Thyroid gland (tissue), 4 donors: Measurements from ENCODE around the gene CIAPIN1. TPM values are rescaled to one million over a fixed set of nuclear protein-coding genes. Genes with fewer than 3 reads are reported as not detected.

Experiments
- DNase-seq, 2 donors: peaks; one replicate each; pipeline ENCODE4 v3.0.0-alpha.2; 2019
- H3K27ac ChIP-seq, 3 donors: fragments of 200-600 bp; sonication (generic); 1 replicate in 2 of 3; 2 replicates in 1 of 3; pipeline ENCODE4 v1.5.1; 2016 to 2019; ENCODE audit warnings: mild to moderate bottlenecking in 1 of 3, moderate library complexity in 1 of 3
- H3K27me3 ChIP-seq: fragments of 200-600 bp; sonication (generic); one replicate; pipeline ENCODE4 v1.5.1; 2019
- H3K36me3 ChIP-seq, 2 donors: fragments of 200-600 bp; sonication (generic); one replicate each; pipeline ENCODE4 v1.5.1; 2016 to 2019
- H3K4me1 ChIP-seq, 2 donors: fragments of 200-600 bp; sonication (generic); one replicate each; pipeline ENCODE4 v1.5.1; 2017 to 2019
- H3K4me3 ChIP-seq, 3 donors: fragments of 200-600 bp; sonication (generic); replicated peaks in 1 of 3; 1 replicate in 2 of 3; 2 replicates in 1 of 3; pipeline ENCODE4 v1.5.1; 2016; ENCODE audit warnings: mild to moderate bottlenecking in 1 of 3
- H3K9me3 ChIP-seq: fragments of 200-600 bp; sonication (generic); one replicate; pipeline ENCODE4 v1.5.1; 2017
- POLR2A ChIP-seq, 2 donors: fragments of 450-650 bp; IDR thresholded peaks; one replicate each; pipeline ENCODE4 v1.6.1; 2017; ENCODE audit warnings: antibody characterized with exemption in 2 of 2, mild to moderate bottlenecking in 2 of 2, moderate library complexity in 1 of 2
- WGBS, 2 donors: methylation state at CpG; one replicate each; pipeline ENCODE4 v1.1.5; 2017; 5-methylcytosine and 5-hydroxymethylcytosine counted together
- intact Hi-C: fragments of 100-400 bp; cut with DNase I; formaldehyde crosslinking; loops from one replicate; pipeline ENCODE4 v1.15.1; 2023
- total RNA-seq, 4 donors: library from RNA; depleted of rRNA; stranded (reverse); fragments of >200 nt; gene quantifications; one replicate each; pipeline ENCODE4 v1.2.3, GENCODE V29; 2016
- TF ChIP-seq, protein P1 (sequence below), 6 experiments: fragments of 200-600 bp in 3 of 6; fragments of 450-650 bp in 3 of 6; sonication (generic) in 3 of 6; IDR thresholded peaks; one replicate each; pipeline ENCODE4 v1.5.1; 2016 to 2019; ENCODE audit warnings: antibody characterized with exemption in 6 of 6, mild to moderate bottlenecking in 2 of 6, inconsistent platforms in 1 of 6, moderate library complexity in 1 of 6

CIAPIN1 gene
- total RNA-seq, 4 donors from 2014 or later: 29.2 to 41.2 (median 35.5) TPM

DNA sequence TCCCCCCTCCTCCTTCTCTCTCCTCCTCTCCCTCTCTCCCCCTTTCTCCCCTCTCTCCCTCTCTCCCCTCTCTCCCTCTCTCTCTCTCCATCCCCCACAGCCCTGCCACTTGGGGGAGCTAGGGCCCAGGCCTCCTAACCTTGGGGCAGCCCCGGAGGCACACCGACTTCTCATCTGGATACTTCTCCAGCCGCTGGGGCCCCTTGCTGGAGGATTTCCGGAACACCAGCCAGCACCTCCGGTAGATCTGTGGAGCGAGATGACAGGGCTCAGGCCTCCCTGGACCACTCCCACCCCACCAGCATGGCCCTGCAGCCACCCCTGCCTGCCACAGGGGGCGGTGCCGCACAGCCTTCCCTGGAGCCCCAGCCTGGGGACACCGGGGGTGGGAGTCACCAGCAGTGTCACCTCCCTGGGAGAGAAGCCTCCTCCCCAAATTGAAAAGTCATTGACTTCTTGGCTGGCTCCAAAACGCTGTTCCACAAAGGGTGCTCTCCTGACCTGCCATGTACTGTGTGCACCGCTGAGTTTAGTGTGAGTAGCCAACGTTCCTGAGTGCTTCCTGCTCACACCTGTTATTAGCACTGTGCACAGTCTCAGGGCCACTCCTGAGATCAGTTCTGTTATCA lies 28.6 kb upstream of the CIAPIN1 start:
- H3K4me1 ChIP-seq: peaks cover 0 to 34% of the 10 kb centered on the region in 2 donors
- TF ChIP-seq, protein P1, sequence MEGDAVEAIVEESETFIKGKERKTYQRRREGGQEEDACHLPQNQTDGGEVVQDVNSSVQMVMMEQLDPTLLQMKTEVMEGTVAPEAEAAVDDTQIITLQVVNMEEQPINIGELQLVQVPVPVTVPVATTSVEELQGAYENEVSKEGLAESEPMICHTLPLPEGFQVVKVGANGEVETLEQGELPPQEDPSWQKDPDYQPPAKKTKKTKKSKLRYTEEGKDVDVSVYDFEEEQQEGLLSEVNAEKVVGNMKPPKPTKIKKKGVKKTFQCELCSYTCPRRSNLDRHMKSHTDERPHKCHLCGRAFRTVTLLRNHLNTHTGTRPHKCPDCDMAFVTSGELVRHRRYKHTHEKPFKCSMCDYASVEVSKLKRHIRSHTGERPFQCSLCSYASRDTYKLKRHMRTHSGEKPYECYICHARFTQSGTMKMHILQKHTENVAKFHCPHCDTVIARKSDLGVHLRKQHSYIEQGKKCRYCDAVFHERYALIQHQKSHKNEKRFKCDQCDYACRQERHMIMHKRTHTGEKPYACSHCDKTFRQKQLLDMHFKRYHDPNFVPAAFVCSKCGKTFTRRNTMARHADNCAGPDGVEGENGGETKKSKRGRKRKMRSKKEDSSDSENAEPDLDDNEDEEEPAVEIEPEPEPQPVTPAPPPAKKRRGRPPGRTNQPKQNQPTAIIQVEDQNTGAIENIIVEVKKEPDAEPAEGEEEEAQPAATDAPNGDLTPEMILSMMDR (IDR thresholded peaks at IDR 0.05): peak in 3 of 6 experiments; percentile 21 to 51 (median 39)
- no peak for TF ChIP-seq POLR2A (IDR thresholded peaks at IDR 0.05)
- intact Hi-C loops: no loop called here
- H3K27me3 ChIP-seq: no peaks in the 10 kb centered on the region
- H3K27ac ChIP-seq: no peak overlapping the region
- no peak overlapping the region for H3K4me3 ChIP-seq
- no peaks in the 10 kb centered on the region for H3K9me3 ChIP-seq
- H3K36me3 ChIP-seq: peaks cover 18 to 24% of the 10 kb centered on the region in 2 donors
- WGBS, 2 donors: 15 to 23% methylated on average over 7 to 9 of the region's 12 CpGs
- peak; percentile 26 to 38 for DNase-seq

DNA sequence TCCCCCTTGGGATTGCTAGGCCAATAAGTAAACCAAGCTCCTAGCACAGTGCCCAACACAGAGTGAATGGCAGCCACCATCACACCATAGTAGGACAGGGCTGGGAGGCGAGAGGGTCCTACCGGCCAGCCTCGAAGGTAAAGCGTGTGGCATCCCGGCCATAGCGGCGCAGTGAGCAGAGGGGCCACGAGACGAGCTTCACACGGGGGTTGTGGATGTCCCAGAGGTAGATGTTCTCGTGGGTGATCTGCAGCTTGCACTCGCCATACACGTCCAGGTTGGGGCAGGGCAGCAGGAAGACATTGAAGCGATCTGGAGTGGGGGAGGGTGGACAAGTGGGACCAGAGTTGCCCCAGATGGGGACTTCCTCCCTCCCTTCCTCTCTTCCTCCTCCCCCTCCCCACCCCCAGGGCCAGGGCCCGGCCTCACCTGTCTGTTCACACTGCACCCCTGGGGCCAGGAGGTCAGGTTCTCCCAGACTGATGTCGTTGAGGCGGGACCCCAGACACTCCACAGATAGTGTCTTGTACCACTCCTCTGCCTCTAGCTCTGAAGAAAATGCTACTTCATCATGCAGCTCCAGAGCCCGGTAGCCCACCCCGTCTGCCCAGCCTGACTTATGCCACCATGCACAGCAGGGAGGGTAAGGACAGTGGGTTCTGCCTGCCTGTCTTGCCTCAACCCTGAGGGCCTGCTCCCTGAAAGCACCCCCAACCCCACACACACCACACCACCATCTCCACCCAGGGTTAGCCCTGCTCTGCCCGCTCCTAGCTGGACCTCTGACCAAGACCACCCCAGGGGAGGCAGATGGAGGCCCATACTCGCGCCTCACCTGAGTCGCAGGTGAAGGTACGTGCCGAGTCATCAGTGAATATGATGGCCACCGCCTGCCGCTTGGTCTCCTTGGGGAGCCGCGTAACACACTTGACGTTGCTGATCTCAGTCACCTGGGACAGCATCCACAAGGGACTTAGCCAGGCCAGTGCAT lies 27.8 kb upstream of the CIAPIN1 start:
- Histone ChIP-seq H3K4me3 (no peak overlapping the region), H3K36me3 (peaks cover 26 to 32% of the 10 kb centered on the region in 2 donors), H3K27ac (no peak overlapping the region), H3K9me3 (no peaks in the 10 kb centered on the region), H3K4me1 (peaks cover 0 to 42% of the 10 kb centered on the region in 2 donors), H3K27me3 (no peaks in the 10 kb centered on the region)
- TF ChIP-seq, protein P1 (IDR thresholded peaks at IDR 0.05): no peak
- no peak for TF ChIP-seq POLR2A (IDR thresholded peaks at IDR 0.05)
- intact Hi-C loops: no loop called here
- WGBS, 2 donors: 81 to 88% methylated on average over 28 to 30 of the region's 30 CpGs
- DNase-seq: no peak

DNA sequence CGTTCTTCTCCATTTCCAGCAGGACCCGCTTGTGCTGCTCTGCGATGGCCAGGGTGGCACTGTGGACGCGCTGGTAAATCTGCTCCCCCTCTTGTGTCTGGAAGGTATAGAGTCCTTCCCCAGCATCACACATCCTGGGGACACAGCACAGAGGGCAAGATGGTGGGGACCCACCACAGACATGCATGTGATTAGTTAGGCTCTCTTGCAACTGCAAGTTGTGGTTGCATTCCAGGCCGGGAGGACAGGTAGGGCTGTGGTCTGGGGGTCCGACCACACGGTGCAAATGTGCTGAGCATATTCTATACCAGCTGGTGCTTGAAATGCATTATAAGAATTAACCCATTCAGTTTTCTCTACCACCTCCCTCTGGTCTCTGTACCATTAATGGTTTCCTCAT lies 26.7 kb upstream of the CIAPIN1 start:
- 87 to 94% methylated on average over 8 of the region's 8 CpGs for WGBS, 2 donors
- Histone ChIP-seq H3K9me3 (no peaks in the 10 kb centered on the region), H3K36me3 (peaks cover 37 to 43% of the 10 kb centered on the region in 2 donors), H3K27ac (no peak overlapping the region), H3K27me3 (no peaks in the 10 kb centered on the region), H3K4me1 (peaks cover 0 to 42% of the 10 kb centered on the region in 2 donors), H3K4me3 (no peak overlapping the region)
- intact Hi-C loops: no loop called here
- DNase-seq: no peak
- TF ChIP-seq, protein P1 (IDR thresholded peaks at IDR 0.05): no peak
- no peak for TF ChIP-seq POLR2A (IDR thresholded peaks at IDR 0.05)

DNA sequence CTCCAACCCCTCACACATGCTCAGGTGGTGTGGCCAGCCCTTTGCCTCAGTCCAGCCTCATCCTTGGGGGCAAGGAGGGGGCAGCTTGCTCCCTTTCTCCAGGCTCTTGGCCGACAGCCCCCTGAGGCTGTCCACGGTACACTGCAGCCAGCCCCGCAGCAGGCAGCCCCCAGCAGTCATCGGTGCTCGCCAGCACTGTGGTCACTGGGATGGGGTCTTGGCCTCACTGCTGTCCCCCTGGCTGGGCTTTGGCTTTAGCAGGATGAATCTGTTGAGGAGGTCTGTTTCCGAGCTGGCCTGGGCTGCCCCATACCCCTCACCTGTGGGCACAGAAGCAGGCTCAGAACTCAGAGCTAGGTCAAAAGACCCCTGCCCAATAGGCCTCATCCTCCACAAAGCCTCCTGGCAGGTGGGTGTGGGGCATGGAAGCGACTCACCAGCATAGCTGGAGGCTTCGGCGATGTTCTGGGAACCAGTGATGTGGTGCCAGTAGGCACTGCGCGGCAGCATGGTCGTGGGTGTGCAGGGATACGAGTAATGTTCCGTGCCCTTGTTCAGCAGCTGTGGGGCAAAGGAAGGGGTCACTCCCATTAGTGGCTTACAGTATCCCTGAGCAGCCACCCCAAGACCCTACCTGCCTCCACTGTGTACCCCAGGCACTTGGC lies 26.1 kb upstream of the CIAPIN1 start:
- Histone ChIP-seq H3K9me3 (no peaks in the 10 kb centered on the region), H3K27ac (no peak overlapping the region), H3K4me3 (no peak overlapping the region), H3K27me3 (no peaks in the 10 kb centered on the region), H3K36me3 (peaks cover 42 to 49% of the 10 kb centered on the region in 2 donors), H3K4me1 (peaks cover 0 to 38% of the 10 kb centered on the region in 2 donors)
- 88 to 93% methylated on average over 11 to 14 of the region's 14 CpGs for WGBS, 2 donors
- TF ChIP-seq, protein P1 (IDR thresholded peaks at IDR 0.05): no peak
- TF ChIP-seq POLR2A (IDR thresholded peaks at IDR 0.05): no peak
- DNase-seq: no peak
- intact Hi-C loops: no loop called here
